Measurements from ENCODE around the gene DIAPH2.

DNA sequence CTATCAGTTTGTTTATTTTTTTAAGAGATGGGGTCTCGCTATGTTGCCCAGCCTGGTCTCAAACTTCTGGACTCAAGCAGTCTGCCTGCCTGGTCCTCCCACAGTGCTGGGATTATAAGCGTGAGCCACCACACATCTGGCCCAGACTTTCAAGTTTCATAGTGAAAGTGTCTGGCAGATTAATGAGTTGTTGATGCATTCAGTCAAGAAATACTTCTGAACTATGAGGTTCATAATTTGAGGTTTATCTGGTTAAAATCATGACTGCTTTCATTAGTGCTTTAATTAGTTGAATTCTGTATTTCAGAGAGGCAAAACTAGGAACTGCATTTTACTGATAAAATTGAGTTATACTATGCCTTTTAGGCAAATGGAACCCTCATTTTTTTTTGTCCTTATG lies 837.7 kb downstream of the DIAPH2 start:
- TF ChIP-seq, protein P1, sequence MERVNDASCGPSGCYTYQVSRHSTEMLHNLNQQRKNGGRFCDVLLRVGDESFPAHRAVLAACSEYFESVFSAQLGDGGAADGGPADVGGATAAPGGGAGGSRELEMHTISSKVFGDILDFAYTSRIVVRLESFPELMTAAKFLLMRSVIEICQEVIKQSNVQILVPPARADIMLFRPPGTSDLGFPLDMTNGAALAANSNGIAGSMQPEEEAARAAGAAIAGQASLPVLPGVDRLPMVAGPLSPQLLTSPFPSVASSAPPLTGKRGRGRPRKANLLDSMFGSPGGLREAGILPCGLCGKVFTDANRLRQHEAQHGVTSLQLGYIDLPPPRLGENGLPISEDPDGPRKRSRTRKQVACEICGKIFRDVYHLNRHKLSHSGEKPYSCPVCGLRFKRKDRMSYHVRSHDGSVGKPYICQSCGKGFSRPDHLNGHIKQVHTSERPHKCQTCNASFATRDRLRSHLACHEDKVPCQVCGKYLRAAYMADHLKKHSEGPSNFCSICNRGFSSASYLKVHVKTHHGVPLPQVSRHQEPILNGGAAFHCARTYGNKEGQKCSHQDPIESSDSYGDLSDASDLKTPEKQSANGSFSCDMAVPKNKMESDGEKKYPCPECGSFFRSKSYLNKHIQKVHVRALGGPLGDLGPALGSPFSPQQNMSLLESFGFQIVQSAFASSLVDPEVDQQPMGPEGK (CRISPR knock-in tag; IDR thresholded peaks at IDR 0.05; ENCODE audit: borderline replicate concordance), result no peak
- TF ChIP-seq, protein P2, sequence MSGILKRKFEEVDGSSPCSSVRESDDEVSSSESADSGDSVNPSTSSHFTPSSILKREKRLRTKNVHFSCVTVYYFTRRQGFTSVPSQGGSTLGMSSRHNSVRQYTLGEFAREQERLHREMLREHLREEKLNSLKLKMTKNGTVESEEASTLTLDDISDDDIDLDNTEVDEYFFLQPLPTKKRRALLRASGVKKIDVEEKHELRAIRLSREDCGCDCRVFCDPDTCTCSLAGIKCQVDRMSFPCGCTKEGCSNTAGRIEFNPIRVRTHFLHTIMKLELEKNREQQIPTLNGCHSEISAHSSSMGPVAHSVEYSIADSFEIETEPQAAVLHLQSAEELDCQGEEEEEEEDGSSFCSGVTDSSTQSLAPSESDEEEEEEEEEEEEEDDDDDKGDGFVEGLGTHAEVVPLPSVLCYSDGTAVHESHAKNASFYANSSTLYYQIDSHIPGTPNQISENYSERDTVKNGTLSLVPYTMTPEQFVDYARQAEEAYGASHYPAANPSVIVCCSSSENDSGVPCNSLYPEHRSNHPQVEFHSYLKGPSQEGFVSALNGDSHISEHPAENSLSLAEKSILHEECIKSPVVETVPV (CRISPR knock-in tag; IDR thresholded peaks at IDR 0.05), result no peak
- no peak for TF ChIP-seq ZFP3 (CRISPR knock-in tag; IDR thresholded peaks at IDR 0.05)
